ENCODE data around the gene PRCC. TPM values are rescaled to one million over a fixed set of nuclear protein-coding genes. Genes with fewer than 3 reads are reported as not detected.
A peak's percentile ranks its signal among the peaks of the same experiment; 100 is the strongest.

Gene PRCC
- total and polyA plus RNA-seq, 2 of the 4 experiments (the other 2 are of a cell fraction), result 10.6 to 59.6 TPM

- no TSS peak for BruUV-seq (replicated peaks)
- Histone ChIP-seq H3K27me3 (ENCODE audit: control insufficient read depth, insufficient read depth, low read length) (peaks cover 87% of the 10 kb centered on the region), H3K79me1 (ENCODE audit: low read depth in 1 of 2, low read length in 2 of 2) (no peaks in the 10 kb centered on the region), H2AK5ac (ENCODE audit: low read depth, low read length) (no peak overlapping the region), H2BK20ac (ENCODE audit: low read depth, low read length) (no peak overlapping the region), H2AK9ac (replicated peaks; ENCODE audit: low read depth, low read length, poor library complexity) (no peak overlapping the region), H3K4me2 (ENCODE audit: low read depth, low read length) (no peak overlapping the region), H3K14ac (replicated peaks; ENCODE audit: low read depth, low read length) (no peak overlapping the region), H2BK120ac (ENCODE audit: low read depth, low read length) (no peak overlapping the region), H3K27ac (ENCODE audit: insufficient read depth, low read length) (no peak overlapping the region), H2AFZ (replicated peaks; ENCODE audit: low read length, poor library complexity) (peak overlapping the region; percentile 11), H3K36me3 (ENCODE audit: control insufficient read depth, insufficient read depth, low read length) (no peaks in the 10 kb centered on the region), H3K4me1 (ENCODE audit: control insufficient read depth, insufficient read depth, low read length) (peaks cover 3% of the 10 kb centered on the region; the same call in 1 of the 2 replicates), H3K9ac (ENCODE audit: low read depth, low read length) (no peak overlapping the region), H3K56ac (ENCODE audit: extremely low read depth, insufficient read depth, low read length) (no peak overlapping the region), H3K4ac (ENCODE audit: low read depth, low read length) (no peak overlapping the region), H4K8ac (ENCODE audit: low read depth in 2 of 2, low read length in 2 of 2) (no peak overlapping the region), H3K23ac (ENCODE audit: low read depth, low read length) (no peak overlapping the region), H3K9me1 (ENCODE audit: insufficient read depth, low read length) (no peaks in the 10 kb centered on the region), H4K91ac (ENCODE audit: insufficient read depth, low read depth, low read length) (no peak overlapping the region), H2BK15ac (ENCODE audit: low read depth, low read length) (no peak overlapping the region), H4K20me1 (ENCODE audit: insufficient read depth, low read length) (peaks cover 4% of the 10 kb centered on the region; the same call in 1 of the 2 replicates), H3K4me3 (ENCODE audit: insufficient read depth, low read depth, low read length) (no peak overlapping the region), H3K18ac (ENCODE audit: low read depth, low read length) (no peak overlapping the region), H3K9me3 (ENCODE audit: control insufficient read depth, insufficient read depth, low read length) (no peaks in the 10 kb centered on the region; the same call in 1 of the 2 replicates), H4K5ac (ENCODE audit: low read depth, low read length) (no peak overlapping the region), H2BK5ac (ENCODE audit: low read depth, low read length, poor library complexity, severe bottlenecking) (no peak overlapping the region)
- POLR2A ChIA-PET (ENCODE audit: unreplicated experiment), result no interaction called here
- dilution Hi-C loops (cut with HindIII; ENCODE audit: low sequenced_read_pairs, unreplicated experiment), result no loop called here
- intact Hi-C loops (cut with micrococcal nuclease), result no loop called here
- in situ Hi-C loops (cut with MboI; ENCODE audit: low sequenced_read_pairs), result no loop called here
- CTCF ChIA-PET, result interaction anchor here (1.7 kb wide), 1 partner anchor 11 kb away, joined by 11 read pairs; the partner anchor contains the start of genes INSRR and NTRK1
- ATAC-seq (ENCODE audit: low read depth), result no peak
- DNase-seq, result no peak
- TF ChIP-seq MXI1 (IDR thresholded peaks at IDR 0.05; ENCODE audit: borderline replicate concordance, low read depth, low read length), result no peak
- WGBS, 2 experiments (ENCODE audit: extremely low coverage in 2 of 2, insufficient read length in 1 of 2), result 6% methylated on average over 7 of the region's 23 CpGs; no CpG with 5 or more reads in 1 of the 2 experiments
These were observed 81.8 kb downstream of the PRCC start for GRCh38 chr1:156849151-156849496.

Other genes with a start within 250 kb of the PRCC start
- gene IQGAP3, start 195.0 kb upstream of the PRCC start, total RNA-seq (2012; rRNA removed), result 13.6 TPM in 2 replicates
- gene IQGAP3, start 195.0 kb upstream of the PRCC start, polyA plus RNA-seq (2012; rRNA removed), result 12.5 and 14.9 TPM in 2 replicates
- gene TTC24, start 187.8 kb upstream of the PRCC start, total RNA-seq (2012; rRNA removed), result not detected in 2 replicates
- not detected in 2 replicates for gene TTC24, start 187.8 kb upstream of the PRCC start, polyA plus RNA-seq (2012; rRNA removed)
- gene NAXE, start 175.8 kb upstream of the PRCC start, total RNA-seq (2012; rRNA removed), result 70.3 and 74.2 TPM in 2 replicates
- gene NAXE, start 175.8 kb upstream of the PRCC start, polyA plus RNA-seq (2012; rRNA removed), result 60.6 and 61.0 TPM in 2 replicates
- 30.8 and 41.8 TPM in 2 replicates for gene GPATCH4, start 166.1 kb upstream of the PRCC start, total RNA-seq (2012; rRNA removed)
- 26.6 and 32.6 TPM in 2 replicates for gene GPATCH4, start 166.1 kb upstream of the PRCC start, polyA plus RNA-seq (2012; rRNA removed)
- gene HAPLN2, start 148.1 kb upstream of the PRCC start, total RNA-seq (2012; rRNA removed), result not detected in 2 replicates
- not detected in 2 replicates for gene HAPLN2, start 148.1 kb upstream of the PRCC start, polyA plus RNA-seq (2012; rRNA removed)
- gene BCAN, start 125.4 kb upstream of the PRCC start, total RNA-seq (2012; rRNA removed), result not detected in 2 replicates
- 0.07 TPM in 1 of 2 replicates, not detected in the other for gene BCAN, start 125.4 kb upstream of the PRCC start, polyA plus RNA-seq (2012; rRNA removed)
- gene NES, start 90.1 kb upstream of the PRCC start, total RNA-seq (2012; rRNA removed), result 40.1 and 46.1 TPM in 2 replicates
- gene NES, start 90.1 kb upstream of the PRCC start, polyA plus RNA-seq (2012; rRNA removed), result 25.3 and 26.7 TPM in 2 replicates
- gene CRABP2, start 62.0 kb upstream of the PRCC start, total RNA-seq (2012; rRNA removed), result 6.1 and 6.3 TPM in 2 replicates
- gene CRABP2, start 62.0 kb upstream of the PRCC start, polyA plus RNA-seq (2012; rRNA removed), result 12.2 and 15.7 TPM in 2 replicates
- 2.3 and 3.1 TPM in 2 replicates for gene METTL25B, start 39.1 kb upstream of the PRCC start, total RNA-seq (2012; rRNA removed)
- 9.6 and 10.1 TPM in 2 replicates for gene METTL25B, start 39.1 kb upstream of the PRCC start, polyA plus RNA-seq (2012; rRNA removed)
- 13.6 and 17.0 TPM in 2 replicates for gene ISG20L2, start 38.8 kb upstream of the PRCC start, total RNA-seq (2012; rRNA removed)
- gene ISG20L2, start 38.8 kb upstream of the PRCC start, polyA plus RNA-seq (2012; rRNA removed), result 27.2 and 27.3 TPM in 2 replicates
- gene MRPL24, start 26.4 kb upstream of the PRCC start, total RNA-seq (2012; rRNA removed), result 65.3 and 68.8 TPM in 2 replicates
- 94.9 and 99.5 TPM in 2 replicates for gene MRPL24, start 26.4 kb upstream of the PRCC start, polyA plus RNA-seq (2012; rRNA removed)
- 94.6 and 145 TPM in 2 replicates for gene HDGF, start 15.9 kb upstream of the PRCC start, total RNA-seq (2012; rRNA removed)
- 102 and 123 TPM in 2 replicates for gene HDGF, start 15.9 kb upstream of the PRCC start, polyA plus RNA-seq (2012; rRNA removed)
- gene SH2D2A, start 49.3 kb downstream of the PRCC start, total RNA-seq (2012; rRNA removed), result 0.28 TPM in 1 of 2 replicates, not detected in the other
- 0.23 TPM in 1 of 2 replicates, not detected in the other for gene SH2D2A, start 49.3 kb downstream of the PRCC start, polyA plus RNA-seq (2012; rRNA removed)
- gene INSRR, start 91.6 kb downstream of the PRCC start, total RNA-seq (2012; rRNA removed), result not detected in 2 replicates
- gene INSRR, start 91.6 kb downstream of the PRCC start, polyA plus RNA-seq (2012; rRNA removed), result not detected in 2 replicates
- gene NTRK1, start 93.3 kb downstream of the PRCC start, total RNA-seq (2012; rRNA removed), result not detected in 2 replicates
- 0.03 TPM in 1 of 2 replicates, not detected in the other for gene NTRK1, start 93.3 kb downstream of the PRCC start, polyA plus RNA-seq (2012; rRNA removed)
- gene PEAR1, start 126.2 kb downstream of the PRCC start, total RNA-seq (2012; rRNA removed), result 2.0 and 2.8 TPM in 2 replicates
- gene PEAR1, start 126.2 kb downstream of the PRCC start, polyA plus RNA-seq (2012; rRNA removed), result 44.4 and 52.1 TPM in 2 replicates
- gene LRRC71, start 153.1 kb downstream of the PRCC start, total RNA-seq (2012; rRNA removed), result not detected in 2 replicates
- gene LRRC71, start 153.1 kb downstream of the PRCC start, polyA plus RNA-seq (2012; rRNA removed), result 0.47 and 0.50 TPM in 2 replicates

All from IMR-90 (cell line).